ENCODE measurements around the gene DOCK10.

DNA sequence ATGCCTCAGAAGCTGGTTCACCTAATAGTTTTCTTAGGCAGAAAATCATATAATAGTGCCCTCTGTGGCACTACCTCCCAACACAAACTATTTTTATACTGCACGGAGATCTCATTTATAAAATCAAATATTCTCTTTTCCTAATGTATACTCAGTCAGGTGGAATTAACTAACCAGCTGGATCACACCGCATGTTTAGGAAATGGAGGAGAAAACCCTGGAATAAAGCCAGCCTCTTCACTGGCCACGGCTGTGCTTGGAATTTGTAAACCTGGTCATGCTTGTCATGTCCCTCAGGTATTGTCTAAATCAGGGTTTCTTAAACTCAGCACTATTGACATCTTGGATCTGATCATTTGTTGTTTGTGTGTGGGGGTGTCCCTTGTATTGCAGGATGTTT is 85.6 kb downstream of the DOCK10 start:
- TF ChIP-seq, protein P1, sequence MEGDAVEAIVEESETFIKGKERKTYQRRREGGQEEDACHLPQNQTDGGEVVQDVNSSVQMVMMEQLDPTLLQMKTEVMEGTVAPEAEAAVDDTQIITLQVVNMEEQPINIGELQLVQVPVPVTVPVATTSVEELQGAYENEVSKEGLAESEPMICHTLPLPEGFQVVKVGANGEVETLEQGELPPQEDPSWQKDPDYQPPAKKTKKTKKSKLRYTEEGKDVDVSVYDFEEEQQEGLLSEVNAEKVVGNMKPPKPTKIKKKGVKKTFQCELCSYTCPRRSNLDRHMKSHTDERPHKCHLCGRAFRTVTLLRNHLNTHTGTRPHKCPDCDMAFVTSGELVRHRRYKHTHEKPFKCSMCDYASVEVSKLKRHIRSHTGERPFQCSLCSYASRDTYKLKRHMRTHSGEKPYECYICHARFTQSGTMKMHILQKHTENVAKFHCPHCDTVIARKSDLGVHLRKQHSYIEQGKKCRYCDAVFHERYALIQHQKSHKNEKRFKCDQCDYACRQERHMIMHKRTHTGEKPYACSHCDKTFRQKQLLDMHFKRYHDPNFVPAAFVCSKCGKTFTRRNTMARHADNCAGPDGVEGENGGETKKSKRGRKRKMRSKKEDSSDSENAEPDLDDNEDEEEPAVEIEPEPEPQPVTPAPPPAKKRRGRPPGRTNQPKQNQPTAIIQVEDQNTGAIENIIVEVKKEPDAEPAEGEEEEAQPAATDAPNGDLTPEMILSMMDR (IDR thresholded peaks at IDR 0.05): no peak
- TF ChIP-seq POLR2A (IDR thresholded peaks at IDR 0.05) (no peak), EP300 (IDR thresholded peaks at IDR 0.05) (no peak)
